HCT116 (cell line): Measurements from ENCODE around the gene CREG2. TPM values are rescaled to one million over a fixed set of nuclear protein-coding genes. Genes with fewer than 3 reads are reported as not detected.

Source experiments
- ATAC-seq: fragments of 200-7000 bp; cut with Tn5 transposase; 2 replicates; pipeline ENCODE4 v1.9.1; 2020; ENCODE audit warnings: mild to moderate bottlenecking, moderate library complexity
- BruUV-seq: library from RNA; stranded (reverse); fragments of 400-500 nt; replicated peaks from 2 replicates; lab custom pipeline; 2021; lab: Mats Ljungman, UMichigan
- CTCF ChIA-PET: fragments of 300-600 bp; sonication (Branson Sonifier 250); formaldehyde crosslinking; loops from one replicate; lab custom pipeline; 2021; ENCODE audit warnings: antibody characterized with exemption; lab: Charles Lee
- POLR2A ChIA-PET: fragments of 300-600, 350-600 bp; sonication (Branson Sonifier 250); formaldehyde crosslinking; loops from one replicate; lab custom pipeline; 2021; ENCODE audit warnings: antibody characterized with exemption; lab: Charles Lee
- RAD21 ChIA-PET, 2 experiments: fragments of 300-600 bp; sonication (Branson Sonifier 250); formaldehyde crosslinking; loops; one replicate each; lab custom pipeline; 2023; ENCODE audit warnings: low total read pairs in 2 of 2; ENCODE audit not compliant: uncharacterized antibody in 2 of 2, unreplicated experiment in 2 of 2, low non-redundant PET in 1 of 2; lab: Charles Lee
- DNase-seq: peaks from one replicate; pipeline ENCODE4 v3.0.0-alpha.2; 2010; ENCODE audit warnings: low read depth, low spot score
- H2AFZ ChIP-seq: fragments of 200-600 bp; shearing (Covaris generic), sonication (generic); 2 replicates; pipeline ENCODE4 v1.6.1; 2017; ENCODE audit warnings: low read depth, mixed run types, mixed read lengths, antibody characterized with exemption, low read length; ENCODE audit not compliant: poor library complexity, severe bottlenecking
- H3K27ac ChIP-seq: 2 replicates; pipeline ENCODE4 v1.5.1; 2012; ENCODE audit warnings: low read depth, low read length
- H3K27me3 ChIP-seq: fragments of 200-600 bp; sonication (generic); 2 replicates; pipeline ENCODE4 v1.6.1; 2016; ENCODE audit warnings: mixed run types, low read length, mixed read lengths; ENCODE audit not compliant: insufficient read depth
- H3K36me3 ChIP-seq, 2 experiments: fragments of 200-500 bp in 1 of 2; fragments of 200-600 bp in 1 of 2; sonication (Bioruptor generic) in 1 of 2; sonication (generic) in 1 of 2; 2 replicates each; pipeline versions ENCODE4 v1.5.1 to v1.6.1; 2014 to 2016; ENCODE audit warnings: low read length in 2 of 2, inconsistent platforms in 1 of 2, mixed read lengths in 1 of 2, mixed run types in 1 of 2; ENCODE audit not compliant: insufficient read depth in 2 of 2, control insufficient read depth in 1 of 2
- H3K4me1 ChIP-seq, 2 experiments: fragments of 200-600 bp in 1 of 2; sonication (generic) in 1 of 2; 2 replicates each; pipeline versions ENCODE4 v1.5.1 to v1.6.1; 2012 to 2017; ENCODE audit warnings: low read length in 2 of 2, inconsistent platforms in 1 of 2, mild to moderate bottlenecking in 1 of 2, mixed read lengths in 1 of 2, mixed run types in 1 of 2, moderate library complexity in 1 of 2; ENCODE audit not compliant: insufficient read depth in 2 of 2, control insufficient read depth in 1 of 2
- H3K4me2 ChIP-seq: fragments of 200-600 bp; sonication (generic); 2 replicates; pipeline ENCODE4 v1.6.1; 2017; ENCODE audit warnings: mixed run types, low read length, mixed read lengths
- H3K4me3 ChIP-seq, 2 experiments: fragments of 200-600 bp in 1 of 2; sonication (generic) in 1 of 2; replicated peaks in 1 of 2; 2 replicates each; pipeline ENCODE4 v1.5.1; 2011 to 2016; ENCODE audit warnings: low read length in 2 of 2, control low read depth in 1 of 2, low read depth in 1 of 2, mild to moderate bottlenecking in 1 of 2, mixed read lengths in 1 of 2, mixed run types in 1 of 2
- H3K79me2 ChIP-seq: fragments of 200-600 bp; sonication (generic); 2 replicates; pipeline ENCODE4 v1.6.1; 2017; ENCODE audit warnings: mild to moderate bottlenecking, mixed run types, low read length, moderate library complexity, mixed read lengths; ENCODE audit not compliant: insufficient read depth
- H3K9ac ChIP-seq: fragments of 200-600 bp; sonication (generic); 2 replicates; pipeline ENCODE4 v1.6.1; 2016; ENCODE audit warnings: low read length, mixed read lengths
- H3K9me2 ChIP-seq: fragments of 200-600 bp; sonication (generic), shearing (Covaris generic); 2 replicates; pipeline ENCODE4 v1.6.1; 2017; ENCODE audit warnings: mixed run types, mild to moderate bottlenecking, moderate library complexity; ENCODE audit not compliant: insufficient read depth
- H3K9me3 ChIP-seq, 2 experiments: fragments of 200-500 bp in 1 of 2; fragments of 200-600 bp in 1 of 2; sonication (Bioruptor generic) in 1 of 2; sonication (generic) in 1 of 2; 2 replicates each; pipeline ENCODE4 v1.6.1; 2014 to 2017; ENCODE audit warnings: low read length in 2 of 2, mixed read lengths in 2 of 2, inconsistent platforms in 1 of 2, low read depth in 1 of 2, mild to moderate bottlenecking in 1 of 2, mixed run types in 1 of 2, moderate library complexity in 1 of 2; ENCODE audit not compliant: control insufficient read depth in 1 of 2, insufficient read depth in 1 of 2
- H4K20me1 ChIP-seq: fragments of 200-600 bp; sonication (generic), shearing (Covaris generic); 2 replicates; pipeline ENCODE4 v1.6.1; 2017; ENCODE audit warnings: mixed run types, mild to moderate bottlenecking, moderate library complexity; ENCODE audit not compliant: insufficient read depth
- CEBPB ChIP-seq: IDR thresholded peaks from 2 replicates; pipeline ENCODE4 v1.6.1; 2012; ENCODE audit warnings: low read depth
- CTCF ChIP-seq, 3 experiments: fragments of 200-600 bp in 1 of 3; sonication (generic) in 1 of 3; IDR thresholded peaks in 2 of 3; conservative IDR thresholded peaks in 1 of 3; 2 replicates each; pipeline ENCODE4 v1.5.1; 2012 to 2017; ENCODE audit warnings: low read depth in 2 of 3, low read length in 2 of 3, antibody characterized with exemption in 1 of 3, borderline replicate concordance in 1 of 3, control low read depth in 1 of 3, mild to moderate bottlenecking in 1 of 3, mixed read lengths in 1 of 3, mixed run types in 1 of 3, moderate library complexity in 1 of 3; ENCODE audit not compliant: insufficient read depth in 1 of 3
- EGR1 ChIP-seq: IDR thresholded peaks from 2 replicates; pipeline ENCODE4 v1.6.1; 2012; ENCODE audit warnings: low read depth
- FOSL1 ChIP-seq: IDR thresholded peaks from 2 replicates; pipeline ENCODE4 v1.6.1; 2012; ENCODE audit warnings: low read depth
- JUND ChIP-seq: IDR thresholded peaks from 2 replicates; pipeline ENCODE4 v1.6.1; 2012
- MAX ChIP-seq: IDR thresholded peaks from 2 replicates; pipeline ENCODE4 v1.6.1; 2012
- POLR2A ChIP-seq: IDR thresholded peaks from 2 replicates; pipeline ENCODE4 v1.7.0; 2011; ENCODE audit warnings: borderline replicate concordance; ENCODE audit not compliant: insufficient read depth, insufficient read length; ENCODE audit errors: extremely low read depth
- POLR2AphosphoS5 ChIP-seq: IDR thresholded peaks from 2 replicates; pipeline ENCODE4 v1.6.1; 2011; ENCODE audit warnings: mild to moderate bottlenecking, low read depth, low read length, moderate library complexity
- TCF7L2 ChIP-seq: IDR thresholded peaks from 2 replicates; pipeline ENCODE4 v1.7.0; 2011; ENCODE audit warnings: borderline replicate concordance, inconsistent platforms; ENCODE audit not compliant: insufficient read depth, insufficient read length; ENCODE audit errors: extremely low read depth
- YY1 ChIP-seq: IDR thresholded peaks from 2 replicates; pipeline ENCODE4 v1.6.1; 2011; ENCODE audit warnings: low read length, low read depth, moderate library complexity, mild to moderate bottlenecking; ENCODE audit not compliant: insufficient replicate concordance; ENCODE audit errors: extremely low read depth
- ZBTB33 ChIP-seq: IDR thresholded peaks from 2 replicates; pipeline ENCODE4 v1.6.1; 2011; ENCODE audit warnings: mild to moderate bottlenecking, low read length, moderate library complexity; ENCODE audit not compliant: insufficient replicate concordance; ENCODE audit errors: extremely low read depth
- intact Hi-C: fragments of 100-400 bp; cut with micrococcal nuclease; formaldehyde crosslinking; loops from 2 replicates; pipeline ENCODE4 v1.10.0; 2022
- total RNA-seq: library from RNA; stranded (reverse); gene quantifications from one replicate; pipeline ENCODE4 v1.2.1, GENCODE V29; 2021; ENCODE audit not compliant: unreplicated experiment

The CREG2 gene
- total RNA-seq, 1 experiment from 2014 or later: 0.12 TPM

- ATAC-seq: no peak
- ChIA-PET RAD21 (no interaction called here), POLR2A (no interaction called here), CTCF (no interaction called here)
- H3K79me2 ChIP-seq: no peaks in the 10 kb centered on the region
- H3K9ac ChIP-seq: no peak overlapping the region
- no peaks in the 10 kb centered on the region for H3K9me2 ChIP-seq
- H4K20me1 ChIP-seq: no peaks in the 10 kb centered on the region
- no peak overlapping the region for H3K4me2 ChIP-seq
- H3K4me3 ChIP-seq: no peak overlapping the region
- intact Hi-C loops: no loop called here
- no peaks in the 10 kb centered on the region for H3K36me3 ChIP-seq
- no peak for TF ChIP-seq POLR2A
- no peak for TF ChIP-seq POLR2AphosphoS5
- no peak for TF ChIP-seq YY1
- TF ChIP-seq FOSL1: no peak
- no peak for TF ChIP-seq JUND
- TF ChIP-seq TCF7L2: no peak
- TF ChIP-seq EGR1: no peak
- TF ChIP-seq CTCF (IDR thresholded peaks at IDR 0.05 in 2 of 3, conservative IDR thresholded peaks at IDR 0.05 in 1 of 3; ENCODE audit: borderline replicate concordance in 1 of 3, insufficient read depth in 1 of 3, low read depth in 2 of 3, low read length in 2 of 3): no peak
- no peak for TF ChIP-seq CEBPB
- no peak for TF ChIP-seq MAX
- no peak for TF ChIP-seq ZBTB33
- H3K27me3 ChIP-seq: no peaks in the 10 kb centered on the region
- DNase-seq: no peak
- H2AFZ ChIP-seq: no peak overlapping the region
- H3K27ac ChIP-seq: no peak overlapping the region
- BruUV-seq: no TSS peak
- no peaks in the 10 kb centered on the region for H3K9me3 ChIP-seq
- H3K4me1 ChIP-seq: no peaks in the 10 kb centered on the region
Observed at GRCh38 chr2:101372792-101373191, 14.5 kb downstream of the CREG2 start.
